ENCODE data around the gene C2CD4A.

GRCh38 chr15:62119227-62119864 lies 52.6 kb downstream of the C2CD4A start:
- TF ChIP-seq POLR2AphosphoS5 (IDR thresholded peaks at IDR 0.05), result peak in 1 of 3 donors; percentile 38
- no peak for TF ChIP-seq POLR2A (IDR thresholded peaks at IDR 0.05)
- no peak for TF ChIP-seq CTCF (IDR thresholded peaks at IDR 0.05 in 8 of 11, conservative IDR thresholded peaks at IDR 0.05 in 3 of 11)
